Naive thymus-derived CD4-positive, alpha-beta T cell (primary cell): ENCODE data around the gene PNMA1. TPM values are rescaled to one million over a fixed set of nuclear protein-coding genes. Genes with fewer than 3 reads are reported as not detected.

Experiments
- ATAC-seq: fragments of 150-1000 bp; cut with Tn5 transposase; 2 replicates; pipeline ENCODE4 v1.10.0; 2021; ENCODE audit warnings: mild to moderate bottlenecking, moderate library complexity
- CTCF ChIA-PET: fragments of 350-600 bp; sonication (Branson Sonifier 250); formaldehyde crosslinking; loops from one replicate; lab custom pipeline; 2021; ENCODE audit warnings: antibody characterized with exemption; lab: Charles Lee
- POLR2A ChIA-PET: fragments of 350-600 bp; sonication (Branson Sonifier 250); formaldehyde crosslinking; loops from one replicate; lab custom pipeline; 2021; ENCODE audit warnings: antibody characterized with exemption, inconsistent platforms; lab: Charles Lee
- DNase-seq, 9 donors: peaks; one replicate each; pipeline versions ENCODE4 v3.0.0 to v3.0.0-alpha.2; 2020 to 2022; ENCODE audit warnings: mixed read lengths in 1 of 9
- H3K27ac ChIP-seq: one replicate; pipeline ENCODE4 v1.7.0; 2013; ENCODE audit warnings: mild to moderate bottlenecking, low read depth, low read length, moderate library complexity
- H3K27me3 ChIP-seq, 2 donors: one replicate each; pipeline ENCODE4 v1.7.0; 2013; ENCODE audit warnings: low read length in 2 of 2, mild to moderate bottlenecking in 2 of 2, moderate library complexity in 2 of 2; ENCODE audit not compliant: control insufficient read depth in 2 of 2, insufficient read depth in 2 of 2
- H3K36me3 ChIP-seq, 3 experiments: 1 replicate in 2 of 3; 2 replicates in 1 of 3; pipeline ENCODE4 v1.7.0; 2013; ENCODE audit warnings: low read length in 3 of 3, mild to moderate bottlenecking in 3 of 3, moderate library complexity in 1 of 3; ENCODE audit not compliant: insufficient read depth in 3 of 3, control insufficient read depth in 2 of 3
- H3K4me1 ChIP-seq, 2 donors: one replicate each; pipeline ENCODE4 v1.7.0; 2013; ENCODE audit warnings: low read length in 2 of 2, mild to moderate bottlenecking in 2 of 2, moderate library complexity in 1 of 2; ENCODE audit not compliant: control insufficient read depth in 2 of 2, insufficient read depth in 2 of 2
- H3K4me3 ChIP-seq: 2 replicates; pipeline ENCODE4 v1.7.0; 2013; ENCODE audit warnings: mild to moderate bottlenecking, low read length
- H3K9me3 ChIP-seq, 3 experiments: 1 replicate in 2 of 3; 2 replicates in 1 of 3; pipeline ENCODE4 v1.7.0; 2013; ENCODE audit warnings: low read length in 3 of 3; ENCODE audit not compliant: control insufficient read depth in 2 of 3
- H3K27ac Mint-ChIP-seq, 9 donors: one replicate each; pipeline ENCODE4 v1.8.0; 2020 to 2022; ENCODE audit warnings: mixed read lengths in 9 of 9, mild to moderate bottlenecking in 8 of 9, moderate library complexity in 5 of 9, inconsistent platforms in 2 of 9
- H3K27me3 Mint-ChIP-seq, 5 donors: one replicate each; pipeline ENCODE4 v1.8.0; 2021 to 2022; ENCODE audit warnings: mixed read lengths in 5 of 5, mild to moderate bottlenecking in 1 of 5
- H3K36me3 Mint-ChIP-seq, 5 donors: one replicate each; pipeline ENCODE4 v1.8.0; 2020 to 2022; ENCODE audit warnings: mixed read lengths in 5 of 5, mild to moderate bottlenecking in 3 of 5, inconsistent platforms in 1 of 5
- H3K4me1 Mint-ChIP-seq, 7 donors: one replicate each; pipeline ENCODE4 v1.8.0; 2020 to 2022; ENCODE audit warnings: mixed read lengths in 7 of 7, mild to moderate bottlenecking in 3 of 7, inconsistent platforms in 1 of 7
- H3K4me3 Mint-ChIP-seq, 10 donors: one replicate each; pipeline ENCODE4 v1.8.0; 2020 to 2022; ENCODE audit warnings: mild to moderate bottlenecking in 10 of 10, mixed read lengths in 10 of 10, moderate library complexity in 6 of 10, inconsistent platforms in 2 of 10
- H3K9me3 Mint-ChIP-seq, 11 donors: one replicate each; pipeline ENCODE4 v1.8.0; 2020 to 2022; ENCODE audit warnings: mixed read lengths in 11 of 11, mild to moderate bottlenecking in 4 of 11, inconsistent platforms in 1 of 11, moderate library complexity in 1 of 11
- intact Hi-C, 2 donors: fragments of 100-400 bp; cut with micrococcal nuclease; formaldehyde crosslinking; loops; one replicate each; pipeline ENCODE4 v1.15.1; 2023
- polyA plus RNA-seq, 2 donors: library from polyadenylated mRNA; unstranded; fragments of 300-500 nt; fragmentation: Illumina TruSeq; gene quantifications; one replicate each; pipeline ENCODE4 v1.2.3, GENCODE V29; 2021
- total RNA-seq, 6 experiments: library from RNA in 5 of 6; stranded (reverse) in 5 of 6; gene quantifications; 1 replicate in 5 of 6; 2 replicates in 1 of 6; pipeline ENCODE4 v1.2.3 and lab custom pipeline; 2021 to 2026

PNMA1 gene
- total and polyA plus RNA-seq, 7 experiments from 2014 or later = 21.6 to 44.0 (median 39.3) TPM

- intact Hi-C loops = no loop called here
- H3K4me3 Mint-ChIP-seq = no peak overlapping the region
Observed at GRCh38 chr14:73726025-73726961, 12.1 kb upstream of the PNMA1 start.

GRCh38 chr14:73725116-73726024 lies 11.2 kb upstream of the PNMA1 start:
- Mint-ChIP-seq H3K9me3 (peaks cover 0 to 1% (median 0%) of the 10 kb centered on the region in 11 donors), H3K4me3 (no peak overlapping the region), H3K27me3 (no peaks in the 10 kb centered on the region), H3K4me1 (peaks cover 0 to 32% (median 11%) of the 10 kb centered on the region in 7 donors), H3K27ac (peak overlapping the region; percentile 2 to 79 (median 65)), H3K36me3 (peaks cover 14 to 42% (median 20%) of the 10 kb centered on the region in 5 donors)
- DNase-seq = no peak
- ATAC-seq = no peak
- intact Hi-C loops = no loop called here
- Histone ChIP-seq H3K36me3 (peaks cover 37 to 93% (median 52%) of the 10 kb centered on the region in 3 experiments), H3K9me3 (no peaks in the 10 kb centered on the region), H3K27me3 (no peaks in the 10 kb centered on the region), H3K4me1 (peaks cover 5 to 12% of the 10 kb centered on the region in 2 donors), H3K27ac (peak overlapping the region; percentile 39), H3K4me3 (no peak overlapping the region)
- ChIA-PET POLR2A (no interaction called here), CTCF (no interaction called here)

More at GRCh38 chr14:73726025-73726961, 12.1 kb upstream of the PNMA1 start:
- ATAC-seq (no peak), DNase-seq (no peak)
- H3K27me3 Mint-ChIP-seq = no peaks in the 10 kb centered on the region
- Histone ChIP-seq H3K9me3 (no peaks in the 10 kb centered on the region), H3K27me3 (no peaks in the 10 kb centered on the region), H3K4me3 (no peak overlapping the region), H3K4me1 (peaks cover 5 to 12% of the 10 kb centered on the region in 2 donors), H3K36me3 (peaks cover 30 to 91% (median 57%) of the 10 kb centered on the region in 3 experiments), H3K27ac (peak overlapping the region; percentile 33)
- H3K27ac Mint-ChIP-seq = peak overlapping the region in 7 of 9 donors; percentile 21 to 79 (median 65)
- ChIA-PET POLR2A (interaction anchor here (1.2 to 1.6 kb wide), 2 partner anchors 59 to 125 kb away, joined by 3 to 7 read pairs; partner anchors contain the start of gene PTGR2), CTCF (interaction anchor here (1.2 to 7.6 kb wide), 5 partner anchors 17 to 126 kb away, joined by 3 to 100 read pairs (median 31); a partner anchor contains a TSS)
- H3K9me3 Mint-ChIP-seq = peaks cover 0 to 1% (median 0%) of the 10 kb centered on the region in 11 donors
- peaks cover 0 to 34% (median 11%) of the 10 kb centered on the region in 7 donors for H3K4me1 Mint-ChIP-seq
- H3K36me3 Mint-ChIP-seq = peaks cover 14 to 39% (median 20%) of the 10 kb centered on the region in 5 donors

GRCh38 chr14:73724696-73725095 lies 10.5 kb upstream of the PNMA1 start:
- no peaks in the 10 kb centered on the region for H3K9me3 ChIP-seq
- peak overlapping the region; percentile 17 for H3K27ac ChIP-seq
- peaks cover 0 to 27% (median 10%) of the 10 kb centered on the region in 7 donors for H3K4me1 Mint-ChIP-seq
- H3K27me3 Mint-ChIP-seq = no peaks in the 10 kb centered on the region
- POLR2A ChIA-PET = interaction anchor here (1.0 to 1.3 kb wide), 2 partner anchors 15 to 34 kb away, joined by 3 read pairs; no protein-coding TSS in a partner anchor
- DNase-seq (no peak), ATAC-seq (no peak)
- H3K36me3 Mint-ChIP-seq = peaks cover 15 to 38% (median 20%) of the 10 kb centered on the region in 5 donors
- peaks cover 5 to 12% of the 10 kb centered on the region in 2 donors for H3K4me1 ChIP-seq
- no peak overlapping the region for H3K4me3 Mint-ChIP-seq
- CTCF ChIA-PET = no interaction called here
- H3K27ac Mint-ChIP-seq = peak overlapping the region in 5 of 9 donors; percentile 2 to 89 (median 77)
- peaks cover 0 to 1% (median 0%) of the 10 kb centered on the region in 11 donors for H3K9me3 Mint-ChIP-seq
- intact Hi-C loops = no loop called here
- H3K27me3 ChIP-seq = no peaks in the 10 kb centered on the region
- H3K4me3 ChIP-seq = no peak overlapping the region
- peaks cover 37 to 93% (median 52%) of the 10 kb centered on the region in 3 experiments for H3K36me3 ChIP-seq

GRCh38 chr14:73723797-73724661 lies 9.8 kb upstream of the PNMA1 start:
- Mint-ChIP-seq H3K36me3 (peaks cover 15 to 34% (median 20%) of the 10 kb centered on the region in 5 donors), H3K27me3 (no peaks in the 10 kb centered on the region), H3K4me3 (no peak overlapping the region), H3K9me3 (peaks cover 0 to 1% (median 0%) of the 10 kb centered on the region in 11 donors), H3K4me1 (peaks cover 0 to 21% (median 7%) of the 10 kb centered on the region in 7 donors), H3K27ac (peak overlapping the region; percentile 6 to 89 (median 73))
- ChIA-PET CTCF (interaction anchor here (1.4 kb wide), 1 partner anchor 53 kb away, joined by 3 read pairs; no protein-coding TSS in a partner anchor), POLR2A (interaction anchor here (1.0 to 1.3 kb wide), 2 partner anchors 14 to 34 kb away, joined by 3 read pairs; no protein-coding TSS in a partner anchor)
- ATAC-seq (peak; percentile 33), DNase-seq (no peak)
- H3K9me3 ChIP-seq = no peaks in the 10 kb centered on the region
- H3K4me1 ChIP-seq = peaks cover 5 to 9% of the 10 kb centered on the region in 2 donors
- intact Hi-C loops = no loop called here
- peaks cover 34 to 94% (median 52%) of the 10 kb centered on the region in 3 experiments for H3K36me3 ChIP-seq
- H3K27ac ChIP-seq = peak overlapping the region; percentile 27
- no peak overlapping the region for H3K4me3 ChIP-seq
- no peaks in the 10 kb centered on the region for H3K27me3 ChIP-seq

GRCh38 chr14:73723406-73723796 lies 9.2 kb upstream of the PNMA1 start:
- Mint-ChIP-seq H3K27ac (peak overlapping the region in 8 of 9 donors; percentile 6 to 89 (median 40)), H3K27me3 (no peaks in the 10 kb centered on the region), H3K4me1 (peaks cover 0 to 14% (median under 1%) of the 10 kb centered on the region in 7 donors), H3K36me3 (peaks cover 15 to 34% (median 20%) of the 10 kb centered on the region in 5 donors), H3K9me3 (peaks cover 0 to 1% (median 0%) of the 10 kb centered on the region in 11 donors), H3K4me3 (no peak overlapping the region)
- Histone ChIP-seq H3K4me3 (no peak overlapping the region), H3K27me3 (no peaks in the 10 kb centered on the region), H3K9me3 (no peaks in the 10 kb centered on the region), H3K4me1 (peaks cover 3 to 5% of the 10 kb centered on the region in 2 donors), H3K27ac (peak overlapping the region; percentile 27), H3K36me3 (peaks cover 32 to 98% (median 52%) of the 10 kb centered on the region in 3 experiments)
- ChIA-PET POLR2A (interaction anchor here (1.3 kb wide), 1 partner anchor 35 kb away, joined by 3 read pairs; no protein-coding TSS in a partner anchor), CTCF (interaction anchor here (1.4 kb wide), 1 partner anchor 54 kb away, joined by 3 read pairs; no protein-coding TSS in a partner anchor)
- intact Hi-C loops = no loop called here
- DNase-seq = no peak
- no peak for ATAC-seq
